ENCODE measurements around the gene GATC.

- TF ChIP-seq CTCF (IDR thresholded peaks at IDR 0.05; ENCODE audit: extremely low read depth in 1 of 2, insufficient read depth in 1 of 2, low read depth in 1 of 2, low read length in 2 of 2) (no peak), POLR2AphosphoS5 (IDR thresholded peaks at IDR 0.05; ENCODE audit: insufficient read depth, low read depth, low read length) (no peak), EZH2 (IDR thresholded peaks at IDR 0.05; ENCODE audit: borderline replicate concordance, low read depth, low read length, severe bottlenecking) (no peak), POLR2A (IDR thresholded peaks at IDR 0.05; ENCODE audit: low read depth, low read length) (no peak), JUN (IDR thresholded peaks at IDR 0.05; ENCODE audit: borderline replicate concordance, insufficient read depth, insufficient read length, low read depth) (no peak), FOS (IDR thresholded peaks at IDR 0.05; ENCODE audit: borderline replicate concordance, insufficient read depth, low read length) (no peak), MAX (IDR thresholded peaks at IDR 0.05; ENCODE audit: insufficient read depth, insufficient read length) (no peak), MYC (IDR thresholded peaks at IDR 0.05; ENCODE audit: low read depth, low read length) (no peak)
Measured at GRCh38 chr12:120490833-120491512, 44.7 kb downstream of the GATC start.

Data from endothelial cell of umbilical vein (primary cell).